WTC11 (cell line): ENCODE results near the gene CXXC4. TPM values are rescaled to one million over a fixed set of nuclear protein-coding genes. Genes with fewer than 3 reads are reported as not detected.

ENCODE experiments used
- ATAC-seq: fragments of 200-7000 bp; cut with Tn5 transposase; 2 replicates; pipeline ENCODE4 v1.10.0; 2021; ENCODE audit warnings: mild to moderate bottlenecking, moderate library complexity
- CTCF ChIA-PET: fragments of 300-600 bp; sonication (Branson Sonifier 250); formaldehyde crosslinking; loops from one replicate; lab custom pipeline; 2021; ENCODE audit warnings: antibody characterized with exemption; lab: Charles Lee
- POLR2A ChIA-PET: fragments of 350-600 bp; sonication (Branson Sonifier 250); formaldehyde crosslinking; loops from one replicate; lab custom pipeline; 2021; ENCODE audit warnings: antibody characterized with exemption; lab: Charles Lee
- DNase-seq: peaks from one replicate; pipeline ENCODE4 v3.0.0; 2021; ENCODE audit warnings: low spot score
- H3K27ac Mint-ChIP-seq: 2 replicates; pipeline ENCODE4 v1.8.0; 2021; ENCODE audit warnings: mixed read lengths
- H3K27me3 Mint-ChIP-seq: 2 replicates; pipeline ENCODE4 v1.8.0; 2021; ENCODE audit warnings: low read depth, mild to moderate bottlenecking, moderate library complexity, mixed read lengths
- H3K36me3 Mint-ChIP-seq: 2 replicates; pipeline ENCODE4 v1.8.0; 2021; ENCODE audit warnings: mixed read lengths
- H3K4me1 Mint-ChIP-seq: 2 replicates; pipeline ENCODE4 v1.8.0; 2022; ENCODE audit warnings: mixed read lengths
- H3K4me3 Mint-ChIP-seq: 2 replicates; pipeline ENCODE4 v1.8.0; 2021; ENCODE audit warnings: mild to moderate bottlenecking, moderate library complexity, mixed read lengths
- H3K9me3 Mint-ChIP-seq: 2 replicates; pipeline ENCODE4 v1.8.0; 2021; ENCODE audit warnings: mixed read lengths
- ATF1 ChIP-seq: sonication (generic); formaldehyde crosslinking; IDR thresholded peaks from 2 replicates; pipeline ENCODE4 v1.8.1; 2023; ENCODE audit warnings: mild to moderate bottlenecking, moderate library complexity, missing genetic modification reagents
- ATF6 ChIP-seq: sonication (generic); formaldehyde crosslinking; IDR thresholded peaks from 2 replicates; pipeline ENCODE4 v1.8.1; 2023; ENCODE audit warnings: mild to moderate bottlenecking, missing genetic modification reagents
- E2F4 ChIP-seq: sonication (generic); formaldehyde crosslinking; IDR thresholded peaks from 2 replicates; pipeline ENCODE4 v1.8.1; 2022; ENCODE audit warnings: low read depth, mild to moderate bottlenecking, moderate library complexity, missing genetic modification reagents, borderline replicate concordance
- IRF1 ChIP-seq: sonication (generic); formaldehyde crosslinking; IDR thresholded peaks from 2 replicates; pipeline ENCODE4 v1.8.0; 2023; ENCODE audit warnings: missing genetic modification reagents
- IRF2 ChIP-seq: sonication (generic); formaldehyde crosslinking; IDR thresholded peaks from 2 replicates; pipeline ENCODE4 v1.8.0; 2022; ENCODE audit warnings: low read depth, missing genetic modification reagents, borderline replicate concordance
- MAX ChIP-seq: sonication (generic); formaldehyde crosslinking; IDR thresholded peaks from 2 replicates; pipeline ENCODE4 v1.8.0; 2022; ENCODE audit warnings: mild to moderate bottlenecking, missing genetic modification reagents
- MXD4 ChIP-seq: fragments of 250-450 bp; sonication (Bioruptor Pico); IDR thresholded peaks from 2 replicates; pipeline ENCODE4 v1.8.0; 2021; ENCODE audit warnings: mild to moderate bottlenecking, moderate library complexity, borderline replicate concordance
- MYBL2 ChIP-seq: sonication (generic); formaldehyde crosslinking; IDR thresholded peaks from 2 replicates; pipeline ENCODE4 v1.8.1; 2023; ENCODE audit warnings: mild to moderate bottlenecking, moderate library complexity, missing genetic modification reagents
- NFATC4 ChIP-seq: fragments of 250-450 bp; sonication (Bioruptor Pico); IDR thresholded peaks from 2 replicates; pipeline ENCODE4 v1.9.0; 2021; ENCODE audit warnings: mild to moderate bottlenecking
- PRDM15 ChIP-seq: sonication (generic); formaldehyde crosslinking; IDR thresholded peaks from 2 replicates; pipeline ENCODE4 v1.8.0; 2022; ENCODE audit warnings: missing genetic modification reagents
- RORB ChIP-seq: fragments of 250-450 bp; sonication (Bioruptor Pico); IDR thresholded peaks from 2 replicates; pipeline ENCODE4 v1.9.0; 2021; ENCODE audit warnings: mild to moderate bottlenecking
- SOX15 ChIP-seq: fragments of 250-450 bp; sonication (Bioruptor Pico); IDR thresholded peaks from 2 replicates; pipeline ENCODE4 v1.9.0; 2021; ENCODE audit warnings: mild to moderate bottlenecking
- TEAD1 ChIP-seq: sonication (generic); formaldehyde crosslinking; IDR thresholded peaks from 2 replicates; pipeline ENCODE4 v1.8.0; 2022; ENCODE audit warnings: mild to moderate bottlenecking, missing genetic modification reagents
- ZMAT4 ChIP-seq: fragments of 250-450 bp; sonication (Bioruptor Pico); IDR thresholded peaks from 2 replicates; pipeline ENCODE4 v1.9.0; 2021; ENCODE audit warnings: mild to moderate bottlenecking
- ZNF416 ChIP-seq: fragments of 250-450 bp; sonication (Bioruptor Pico); IDR thresholded peaks from 2 replicates; pipeline ENCODE4 v1.9.0; 2021; ENCODE audit warnings: mild to moderate bottlenecking, inconsistent platforms
- ZNF425 ChIP-seq: fragments of 250-450 bp; sonication (Bioruptor Pico); conservative IDR thresholded peaks from 2 replicates; pipeline ENCODE4 v1.9.0; 2021; ENCODE audit warnings: mild to moderate bottlenecking
- total RNA-seq: library from RNA; stranded (reverse); gene quantifications from 3 replicates; pipeline ENCODE4 v1.2.3, GENCODE V29; 2021

Gene CXXC4
- total RNA-seq, 1 experiment from 2014 or later = 2.4 TPM

GRCh38 chr4:104446431-104447278, 48.0 kb downstream of the CXXC4 start:
- Mint-ChIP-seq H3K4me3 (no peak overlapping the region), H3K36me3 (no peaks in the 10 kb centered on the region), H3K4me1 (peaks cover 10% of the 10 kb centered on the region), H3K27ac (no peak overlapping the region), H3K9me3 (no peaks in the 10 kb centered on the region), H3K27me3 (no peaks in the 10 kb centered on the region)
- ChIA-PET POLR2A (no interaction called here), CTCF (no interaction called here)
- TF ChIP-seq ZNF416 (CRISPR knock-in tag) (no peak), RORB (CRISPR knock-in tag) (no peak), MYBL2 (no peak), ATF6 (CRISPR knock-in tag) (no peak), E2F4 (CRISPR knock-in tag) (no peak), IRF2 (CRISPR knock-in tag) (no peak), IRF1 (CRISPR knock-in tag) (no peak), SOX15 (no peak), NFATC4 (CRISPR knock-in tag) (no peak), ZNF425 (CRISPR knock-in tag) (no peak), MAX (CRISPR knock-in tag) (no peak), MXD4 (CRISPR knock-in tag) (no peak), PRDM15 (CRISPR knock-in tag) (no peak), ZMAT4 (no peak), TEAD1 (CRISPR knock-in tag) (no peak), ATF1 (no peak)
- DNase-seq (no peak), ATAC-seq (peak; percentile 81)
